ENCODE results near the gene FAP. TPM values are rescaled to one million over a fixed set of nuclear protein-coding genes. Genes with fewer than 3 reads are reported as not detected.

FAP gene
- total RNA-seq, 1 donor from 2014 or later, result not detected

DNA sequence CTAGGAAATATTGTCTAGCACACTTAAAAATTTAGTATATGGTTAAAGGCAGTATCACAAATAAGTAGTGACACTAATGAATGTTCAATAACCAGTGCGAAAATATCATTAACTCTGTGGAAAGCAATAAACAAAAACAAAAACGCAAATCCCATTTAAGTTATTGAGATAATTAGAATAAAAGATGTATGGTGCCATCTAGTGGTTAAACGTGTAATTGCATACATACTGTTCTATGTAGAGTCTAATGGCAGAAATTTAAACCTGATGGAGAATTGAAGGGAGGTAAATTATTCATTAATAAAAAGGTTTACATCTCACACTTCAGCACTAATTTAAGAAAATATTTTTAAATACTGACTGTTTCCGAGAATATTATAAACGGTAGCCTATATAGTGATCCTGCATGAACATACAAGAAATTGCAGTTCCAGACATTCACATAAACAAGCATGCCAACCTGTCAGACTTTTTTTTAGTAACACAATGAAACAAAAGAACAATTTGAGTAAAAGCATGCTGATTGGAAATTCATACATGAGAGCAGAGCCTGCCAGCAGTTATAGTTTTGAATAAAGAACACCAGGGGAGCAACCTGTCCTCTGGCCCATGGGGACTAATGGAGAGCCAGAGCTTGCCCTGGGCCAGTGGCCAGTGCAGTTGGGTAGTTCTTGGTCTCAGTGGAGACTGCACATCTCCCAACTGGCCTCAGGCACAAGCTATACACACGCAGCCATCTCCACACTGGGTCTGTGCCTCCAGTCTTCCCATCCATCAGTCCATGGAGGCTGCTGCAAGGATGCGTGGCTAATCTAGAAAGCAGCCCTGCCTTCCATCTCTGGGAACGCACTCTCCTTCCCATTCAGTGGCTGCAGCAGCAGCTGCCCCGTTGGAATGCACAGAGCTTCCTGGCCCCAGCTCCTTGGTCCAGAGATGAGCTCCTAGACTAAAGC lies 119.2 kb downstream of the FAP start:
- Mint-ChIP-seq H3K9me3 (no peaks in the 10 kb centered on the region), H3K27me3 (no peaks in the 10 kb centered on the region), H3K4me3 (no peak overlapping the region), H3K4me1 (peaks cover 18% of the 10 kb centered on the region), H3K27ac (no peak overlapping the region), H3K36me3 (ENCODE audit: low read depth) (no peaks in the 10 kb centered on the region)
- ChIA-PET POLR2A (no interaction called here), CTCF (interaction anchor here (0.7 to 1.0 kb wide), 2 partner anchors 131 to 537 kb away, joined by 3 read pairs; no protein-coding TSS in a partner anchor)
- intact Hi-C loops (cut with micrococcal nuclease), result loop anchor here (1.0 to 10.0 kb wide), 4 partner anchors 117 to 902 kb away; no protein-coding TSS in a partner anchor
- ATAC-seq (ENCODE audit: low read depth) (peak; percentile 53), DNase-seq (no peak)
- TF ChIP-seq, protein P1, sequence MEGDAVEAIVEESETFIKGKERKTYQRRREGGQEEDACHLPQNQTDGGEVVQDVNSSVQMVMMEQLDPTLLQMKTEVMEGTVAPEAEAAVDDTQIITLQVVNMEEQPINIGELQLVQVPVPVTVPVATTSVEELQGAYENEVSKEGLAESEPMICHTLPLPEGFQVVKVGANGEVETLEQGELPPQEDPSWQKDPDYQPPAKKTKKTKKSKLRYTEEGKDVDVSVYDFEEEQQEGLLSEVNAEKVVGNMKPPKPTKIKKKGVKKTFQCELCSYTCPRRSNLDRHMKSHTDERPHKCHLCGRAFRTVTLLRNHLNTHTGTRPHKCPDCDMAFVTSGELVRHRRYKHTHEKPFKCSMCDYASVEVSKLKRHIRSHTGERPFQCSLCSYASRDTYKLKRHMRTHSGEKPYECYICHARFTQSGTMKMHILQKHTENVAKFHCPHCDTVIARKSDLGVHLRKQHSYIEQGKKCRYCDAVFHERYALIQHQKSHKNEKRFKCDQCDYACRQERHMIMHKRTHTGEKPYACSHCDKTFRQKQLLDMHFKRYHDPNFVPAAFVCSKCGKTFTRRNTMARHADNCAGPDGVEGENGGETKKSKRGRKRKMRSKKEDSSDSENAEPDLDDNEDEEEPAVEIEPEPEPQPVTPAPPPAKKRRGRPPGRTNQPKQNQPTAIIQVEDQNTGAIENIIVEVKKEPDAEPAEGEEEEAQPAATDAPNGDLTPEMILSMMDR (IDR thresholded peaks at IDR 0.05), result peak; percentile 77

Other genes starting within 250 kb of the FAP start
- 1.9 and 2.5 TPM in 2 replicates for gene DPP4, start 169.2 kb downstream of the FAP start, total RNA-seq
- gene GCG, start 91.2 kb downstream of the FAP start, total RNA-seq, result not detected in 2 replicates
- 61.8 and 63.0 TPM in 2 replicates for gene IFIH1, start 75.2 kb upstream of the FAP start, total RNA-seq
- 31.3 and 33.9 TPM in 2 replicates for gene GCA, start 100.7 kb upstream of the FAP start, total RNA-seq

Measured in activated B cell treated with CpG ODN at 0.5 μM for 24 hours (primary cell).